HPDE6-E6E7 (cell line): ENCODE results near the gene AHRR.

Source experiments
- DNase-seq: peaks from one replicate; pipeline ENCODE4 v3.0.0; 2011; ENCODE audit warnings: missing footprints; ENCODE audit errors: extremely low spot score

The AHRR gene

DNA sequence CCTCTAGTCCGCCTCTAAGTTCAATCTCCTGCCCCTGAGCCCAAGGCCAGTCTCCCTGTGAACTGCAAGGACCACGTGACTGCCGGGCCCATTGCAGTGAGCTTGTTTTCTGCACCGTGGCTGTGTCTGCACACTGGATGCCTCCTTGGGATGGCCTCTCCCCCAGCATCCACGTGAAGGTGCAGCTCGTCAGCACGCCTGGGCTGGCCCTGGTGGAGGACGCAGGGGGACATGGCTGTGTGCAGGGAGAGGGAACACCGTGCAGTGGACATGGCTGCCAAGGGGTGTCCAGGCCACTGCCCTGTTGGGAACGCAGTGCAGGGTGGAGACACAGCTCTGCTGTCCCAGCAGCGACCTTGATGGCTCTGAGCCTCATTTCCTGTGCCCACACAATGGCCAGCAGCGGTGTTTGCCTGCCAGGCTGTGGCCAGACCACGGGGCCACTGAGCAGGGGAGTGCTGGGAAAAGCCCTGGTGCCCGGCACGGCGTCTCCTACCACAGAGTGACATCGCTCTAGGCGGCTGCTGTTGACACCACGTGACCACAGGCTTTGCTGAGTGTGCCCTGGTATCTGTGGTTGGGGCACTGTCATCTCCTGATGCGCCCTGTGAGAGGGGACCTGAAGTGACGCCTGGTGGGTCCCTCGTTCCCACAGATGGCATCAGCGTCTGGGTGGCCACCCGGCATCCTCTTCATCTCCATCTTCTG lies 94.6 kb downstream of the AHRR start:
- DNase-seq = no peak

DNA sequence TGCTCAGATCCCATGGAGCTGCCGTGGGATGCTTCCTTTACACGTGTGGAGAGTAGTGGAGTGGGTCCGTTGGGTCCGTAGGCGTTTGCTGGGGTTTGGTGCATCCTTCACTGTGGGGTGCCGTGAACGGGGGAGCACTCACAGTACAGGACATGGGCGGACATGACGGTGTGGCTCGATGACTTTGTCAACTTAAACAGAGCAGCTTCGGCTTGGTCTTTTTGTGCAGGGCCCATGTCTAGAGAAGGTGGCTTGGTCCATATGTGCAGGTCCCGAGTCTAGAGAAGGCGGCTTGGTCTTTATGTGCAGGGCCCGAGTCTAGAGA lies 95.1 kb downstream of the AHRR start:
- DNase-seq = no peak

DNA sequence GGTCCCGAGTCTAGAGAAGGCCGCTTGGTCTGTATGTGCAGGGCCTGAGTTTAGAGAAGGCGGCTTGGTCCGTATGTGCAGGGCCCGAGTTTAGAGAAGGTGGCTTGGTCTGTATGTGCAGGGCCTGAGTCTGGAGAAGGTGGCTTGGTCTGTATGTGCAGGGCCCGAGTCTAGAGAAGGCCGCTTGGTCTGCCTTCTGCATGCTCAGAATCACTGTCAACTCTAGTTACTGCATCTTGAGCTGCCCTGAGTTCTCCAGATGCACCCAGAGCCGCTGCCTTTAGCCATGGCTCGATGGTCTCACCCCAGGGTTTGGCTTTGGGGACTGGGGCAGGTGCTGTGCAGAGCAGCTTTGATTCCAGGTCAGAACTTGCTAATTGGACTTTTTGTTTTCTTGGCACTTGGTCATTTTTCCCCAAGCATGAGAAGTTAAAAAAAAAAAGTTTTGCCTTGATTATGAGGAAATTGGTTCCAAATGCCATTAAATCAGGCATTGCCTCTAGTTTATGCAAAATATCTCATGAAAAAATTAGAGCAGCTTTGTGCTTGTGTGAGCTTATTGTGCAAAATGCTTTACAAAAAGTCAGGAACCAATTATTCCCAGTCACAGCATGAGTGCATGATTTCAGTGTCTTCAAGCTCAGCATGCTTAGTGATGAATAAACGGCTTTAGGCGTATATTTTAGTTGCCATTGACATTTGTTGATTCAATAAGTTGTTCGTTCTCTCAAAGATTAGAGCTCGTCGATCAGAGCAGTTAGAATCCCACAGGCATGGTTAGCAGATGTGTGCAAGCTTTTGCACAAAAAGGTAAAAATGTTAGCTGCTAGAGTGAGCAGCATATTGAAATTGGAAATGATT lies 96.0 kb downstream of the AHRR start:
- DNase-seq = no peak

DNA sequence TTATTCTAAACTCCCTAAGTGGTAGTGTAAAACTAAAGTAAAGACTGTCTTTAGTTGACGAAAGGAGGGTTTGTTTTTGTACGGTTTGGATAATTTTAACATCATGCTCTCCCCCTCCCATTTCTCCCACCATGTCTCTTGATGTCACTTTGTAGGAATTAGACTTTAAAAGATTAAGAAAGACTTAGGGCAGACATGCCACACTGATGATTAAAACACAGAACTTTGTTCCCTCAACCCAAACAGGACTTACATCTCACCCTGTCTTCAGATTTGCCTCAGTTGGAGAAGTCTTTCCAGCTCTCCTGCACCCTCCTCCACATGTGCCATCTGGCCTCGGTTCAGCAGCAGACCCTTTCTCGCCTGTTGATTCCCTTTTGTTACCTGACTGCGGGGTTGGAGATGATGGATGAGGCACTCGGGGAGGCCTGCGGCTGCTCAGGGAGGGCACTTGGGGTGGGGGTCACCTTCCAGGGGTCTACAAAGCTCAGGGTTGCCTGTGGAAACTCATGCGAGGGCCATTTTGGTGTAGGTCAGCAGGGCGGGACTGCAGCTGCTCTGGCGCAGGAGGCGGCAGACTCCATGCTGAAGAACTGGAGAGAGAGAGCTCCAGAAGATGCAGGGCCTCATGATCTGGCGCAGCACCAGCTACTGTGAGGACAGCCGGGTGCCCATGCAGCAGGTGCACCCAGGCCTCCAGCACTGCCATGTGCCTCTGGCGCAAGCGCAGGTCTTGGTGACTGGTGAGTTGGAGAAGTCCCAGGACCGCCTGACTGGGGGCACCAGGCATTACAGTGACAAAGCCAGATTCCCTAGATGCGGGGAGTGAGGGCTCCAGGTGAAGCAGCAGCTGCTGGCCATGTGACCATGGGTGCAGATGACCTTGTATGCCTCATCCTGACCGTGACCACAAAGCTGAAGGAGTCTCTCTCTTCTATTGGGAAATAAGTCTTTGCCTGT lies 96.9 kb downstream of the AHRR start:
- DNase-seq = no peak

DNA sequence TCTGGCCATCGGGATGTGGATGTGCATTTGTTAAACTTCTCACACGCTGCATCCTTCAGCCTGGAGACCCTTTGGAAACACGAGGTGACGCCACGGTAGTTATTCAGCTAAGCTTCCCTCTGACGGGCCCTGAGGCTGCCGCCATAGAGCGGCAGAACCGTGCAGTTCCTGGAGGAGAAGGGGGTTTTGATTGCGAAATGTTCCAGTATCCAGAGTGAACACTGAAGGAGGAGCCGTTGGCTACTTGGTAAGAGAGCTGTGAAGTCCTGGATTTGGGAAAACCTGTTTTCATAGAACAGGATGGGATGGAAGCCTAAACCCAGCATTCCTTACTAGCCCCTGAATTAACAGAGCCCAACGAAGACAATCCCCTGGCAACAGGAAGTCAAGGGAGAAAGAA lies 98.5 kb downstream of the AHRR start:
- DNase-seq = no peak

DNA sequence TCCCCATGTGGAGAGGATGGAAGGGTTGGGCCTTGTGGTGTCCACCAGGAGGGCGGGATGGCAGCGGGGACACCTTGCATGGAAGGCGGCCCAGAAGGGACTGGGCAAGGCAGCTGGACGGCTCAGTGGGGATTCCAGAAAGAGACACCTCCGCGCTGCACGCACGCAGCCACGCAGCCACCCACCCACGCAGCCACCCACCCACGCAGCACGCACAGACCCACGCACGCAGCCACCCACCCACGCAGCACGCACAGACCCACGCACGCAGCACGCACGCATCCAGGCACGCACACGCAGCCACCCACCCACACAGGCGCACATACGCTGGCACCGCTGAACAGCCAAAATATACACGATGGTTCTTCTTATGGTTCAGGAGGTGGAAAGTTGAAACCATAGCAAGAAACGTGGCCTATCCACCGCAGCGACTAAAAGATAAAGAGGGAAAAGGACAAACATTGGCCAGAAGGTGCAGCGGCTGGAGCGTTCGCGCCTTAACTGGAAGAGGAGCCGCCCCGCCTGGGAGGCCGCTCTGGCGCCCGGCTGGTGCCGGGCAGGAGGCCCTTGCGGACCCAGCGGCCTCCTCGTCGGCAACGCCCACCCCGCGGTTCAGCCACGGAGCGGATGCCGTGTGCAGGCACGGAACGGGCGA lies 99.2 kb downstream of the AHRR start:
- DNase-seq = no peak

DNA sequence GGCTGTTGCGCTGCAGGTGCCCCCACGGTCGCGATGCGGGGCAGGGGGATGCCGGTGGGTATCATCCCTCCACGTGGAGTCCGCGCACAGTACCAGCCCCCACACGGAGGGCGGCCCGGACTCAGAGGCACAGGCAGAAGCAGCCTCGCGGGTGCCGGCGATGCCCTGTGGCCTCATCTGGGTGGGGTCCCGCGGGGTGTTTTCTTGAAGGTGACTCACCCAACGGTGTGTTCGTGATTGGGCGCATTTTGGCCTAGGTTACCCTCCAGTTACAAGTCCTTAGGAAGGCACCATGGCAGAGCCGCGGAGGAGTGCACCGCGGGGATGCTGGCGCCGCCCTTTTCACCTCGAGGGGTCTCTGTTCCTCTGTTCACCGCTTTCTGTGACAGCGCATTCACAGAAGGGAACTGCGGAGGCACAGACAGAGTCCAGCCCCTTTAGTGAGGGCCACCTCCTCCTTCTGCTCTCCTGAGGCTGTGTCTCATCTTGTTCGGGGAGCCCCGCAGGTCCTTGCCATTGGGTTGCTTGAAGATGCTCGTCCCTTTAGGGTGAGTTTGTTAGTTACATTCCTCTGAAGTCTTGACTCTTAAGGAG lies 99.9 kb downstream of the AHRR start:
- no peak for DNase-seq

DNA sequence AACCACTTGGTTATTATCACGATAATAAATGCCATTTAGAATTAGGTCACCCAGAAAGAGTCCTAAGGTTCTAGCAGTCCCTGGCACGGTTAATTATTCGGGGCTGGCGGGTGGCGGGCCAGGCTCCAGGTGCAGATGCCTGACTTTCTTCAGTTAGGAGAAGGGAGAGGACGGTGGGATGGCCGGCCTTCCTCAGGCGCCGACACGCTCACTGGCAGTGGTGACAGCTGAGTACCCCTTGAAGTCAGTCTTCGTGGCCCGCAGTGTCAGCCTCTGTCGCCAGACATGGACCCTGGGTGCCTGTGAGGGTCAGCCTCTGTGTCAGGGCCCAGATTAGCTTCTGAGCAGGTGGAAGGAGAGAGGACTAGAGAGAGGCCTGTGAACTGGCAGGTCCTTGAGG lies 100.4 kb downstream of the AHRR start:
- DNase-seq = no peak

DNA sequence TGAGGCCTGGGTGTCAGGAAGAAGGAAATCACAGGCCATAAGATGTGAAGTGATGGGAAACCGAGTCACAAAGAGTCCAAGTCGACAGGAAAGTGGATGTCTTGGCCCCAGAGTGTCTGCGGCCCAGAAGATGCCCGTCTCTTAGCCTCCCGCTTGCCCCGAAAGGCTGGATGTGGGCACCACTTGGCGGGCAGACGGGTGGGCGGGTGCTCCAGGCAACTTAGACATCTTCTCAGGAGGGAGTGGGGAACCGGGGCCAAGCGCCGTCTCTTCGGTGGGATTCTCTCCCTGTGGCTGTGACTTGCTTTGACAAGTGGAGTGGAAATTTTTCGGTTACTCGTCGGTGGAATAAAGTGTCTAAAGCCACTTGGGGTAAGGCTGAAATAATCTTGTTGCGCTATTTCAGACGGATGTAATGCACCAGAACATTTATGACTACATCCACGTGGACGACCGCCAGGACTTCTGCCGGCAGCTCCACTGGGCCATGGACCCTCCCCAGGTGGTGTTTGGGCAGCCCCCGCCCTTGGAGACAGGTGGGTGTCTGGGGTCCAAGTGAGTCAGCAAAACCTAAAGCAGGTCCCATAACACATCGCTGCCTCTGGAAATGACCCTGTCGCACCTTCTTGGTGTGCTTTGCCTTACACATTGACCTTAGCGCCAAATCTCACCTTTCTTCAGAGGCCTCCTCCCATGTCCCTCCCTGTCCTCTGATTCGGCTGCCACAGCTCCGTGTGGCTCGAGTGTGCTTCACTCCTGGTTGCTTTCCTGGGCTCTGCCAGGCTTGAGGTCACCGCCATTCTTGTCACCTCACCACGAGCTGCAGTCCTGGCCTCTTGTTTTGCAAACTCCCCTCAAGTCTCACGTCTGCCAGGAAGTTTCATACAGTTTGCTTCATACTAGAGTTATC lies 101.1 kb downstream of the AHRR start:
- DNase-seq = no peak

DNA sequence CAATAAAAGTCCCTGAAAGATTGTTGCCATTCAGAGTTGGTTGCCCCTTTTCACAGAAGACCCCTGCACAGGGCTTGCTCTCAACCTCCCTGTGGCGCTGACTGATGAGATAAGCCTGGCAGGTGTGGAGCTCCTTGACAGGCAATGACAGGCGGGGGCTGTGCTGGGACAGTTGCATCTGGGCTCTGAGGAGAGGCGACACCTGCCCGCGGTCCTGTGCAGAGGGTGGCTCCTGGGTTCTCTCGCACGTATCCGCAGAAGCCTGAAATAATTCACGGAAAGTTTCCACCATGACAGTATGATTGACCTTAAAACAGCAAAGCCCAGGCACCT lies 101.7 kb downstream of the AHRR start:
- DNase-seq = no peak

DNA sequence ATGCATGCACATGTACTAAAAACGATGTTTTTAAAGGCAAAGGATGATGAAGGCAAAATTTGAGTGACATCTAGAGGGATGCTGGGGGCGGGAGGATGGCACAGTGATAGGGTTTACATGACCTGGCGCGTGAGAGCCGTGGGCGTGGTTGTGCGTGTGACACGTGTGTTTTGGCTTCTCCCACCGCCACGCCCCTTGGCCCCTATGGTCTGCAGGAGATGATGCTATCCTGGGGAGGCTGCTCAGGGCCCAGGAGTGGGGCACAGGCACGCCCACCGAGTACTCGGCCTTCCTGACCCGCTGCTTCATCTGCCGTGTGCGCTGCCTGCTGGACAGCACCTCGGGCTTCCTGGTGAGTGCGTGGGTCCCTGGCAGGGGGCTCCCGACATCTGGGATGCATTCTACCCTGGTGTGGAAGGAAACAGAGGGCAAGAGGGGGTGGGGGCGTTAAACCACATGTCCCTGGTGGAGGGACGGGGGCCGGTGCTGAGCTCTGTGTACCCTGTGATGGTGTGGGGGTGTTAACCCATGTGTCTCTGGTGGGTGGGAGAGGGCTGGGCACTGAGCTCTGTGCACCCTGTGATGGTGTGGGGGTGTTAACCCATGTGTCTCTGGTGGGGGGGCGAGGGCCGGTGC lies 102.2 kb downstream of the AHRR start:
- DNase-seq = no peak

DNA sequence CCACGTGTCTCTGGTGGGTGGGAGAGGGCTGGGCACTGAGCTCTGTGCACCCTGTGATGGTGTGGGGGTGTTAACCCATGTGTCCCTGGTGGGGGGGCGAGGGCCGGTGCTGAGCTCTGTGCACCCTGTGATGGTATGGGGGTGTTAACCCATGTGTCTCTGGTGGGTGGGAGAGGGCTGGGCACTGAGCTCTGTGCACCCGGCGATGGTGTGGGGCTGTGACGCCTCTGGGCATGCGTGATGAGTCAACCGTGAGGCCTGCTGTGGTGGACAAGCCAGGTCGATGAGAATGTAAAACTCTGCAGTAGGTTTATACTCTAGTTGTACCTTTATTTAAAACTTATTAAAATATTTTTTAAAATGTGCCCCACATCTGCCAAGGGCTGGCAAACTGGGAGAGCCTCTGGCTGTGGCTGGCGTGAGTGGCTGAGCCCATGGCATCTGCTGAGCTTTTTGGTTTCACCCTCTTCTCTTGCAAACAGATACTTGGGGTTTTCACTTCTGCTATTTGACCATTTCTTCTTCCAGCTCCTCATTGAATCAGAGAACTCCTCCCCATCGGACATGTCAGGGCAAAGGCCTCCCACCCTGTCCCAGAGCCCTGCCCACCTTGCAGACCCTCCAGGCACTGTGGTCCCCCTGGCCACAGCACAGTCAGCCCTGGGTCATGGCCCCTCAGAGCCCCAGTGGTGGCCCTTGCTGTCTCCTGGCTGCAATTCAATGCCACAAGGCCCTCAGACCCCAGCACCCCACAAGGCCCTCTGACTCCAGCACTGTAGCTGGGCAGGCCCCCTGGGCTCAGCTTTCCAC lies 103.0 kb downstream of the AHRR start:
- DNase-seq = no peak

DNA sequence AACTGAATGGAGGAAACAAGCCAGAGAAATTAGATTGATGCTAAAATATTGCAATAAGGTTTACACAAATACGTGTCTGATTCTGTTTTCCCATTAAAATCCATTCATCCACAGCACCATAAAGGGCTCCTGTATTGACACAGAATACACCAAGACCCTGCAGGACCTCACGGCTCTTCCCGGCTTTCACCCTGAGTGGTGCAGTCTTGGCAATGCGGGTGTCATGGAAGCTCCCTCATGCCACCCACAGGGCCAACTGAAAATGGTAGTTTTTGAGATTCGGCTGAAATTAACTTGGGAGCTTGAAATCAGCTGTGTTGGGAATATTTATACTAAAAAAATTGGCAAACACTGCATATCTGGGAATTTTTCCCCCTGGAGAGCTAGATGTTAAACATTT lies 104.2 kb downstream of the AHRR start:
- DNase-seq = no peak

DNA sequence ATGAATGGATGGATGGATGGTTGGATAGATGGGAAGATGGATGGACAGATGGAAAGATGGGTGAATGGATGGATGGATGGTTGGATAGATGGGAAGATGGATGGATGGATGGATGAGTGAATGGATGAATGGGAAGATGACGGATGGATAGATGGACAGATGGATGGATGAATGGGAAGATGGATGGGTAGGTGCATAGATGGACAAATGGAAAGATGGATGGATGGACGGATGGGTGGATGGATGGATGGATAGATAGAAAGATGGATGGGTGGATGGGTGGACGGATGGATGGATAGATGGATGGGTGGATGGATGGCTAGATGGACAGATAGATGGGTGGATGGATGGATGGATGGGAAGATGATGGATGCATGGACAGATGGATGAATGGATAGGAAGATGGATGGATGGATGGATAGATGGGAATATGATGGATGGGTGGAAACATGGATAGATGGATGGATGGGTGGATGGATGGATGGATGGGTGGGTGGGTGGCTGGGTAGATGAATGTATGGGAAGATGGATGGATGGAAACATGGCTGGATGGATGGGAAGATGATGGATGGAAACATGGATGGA lies 105.0 kb downstream of the AHRR start:
- no peak for DNase-seq

DNA sequence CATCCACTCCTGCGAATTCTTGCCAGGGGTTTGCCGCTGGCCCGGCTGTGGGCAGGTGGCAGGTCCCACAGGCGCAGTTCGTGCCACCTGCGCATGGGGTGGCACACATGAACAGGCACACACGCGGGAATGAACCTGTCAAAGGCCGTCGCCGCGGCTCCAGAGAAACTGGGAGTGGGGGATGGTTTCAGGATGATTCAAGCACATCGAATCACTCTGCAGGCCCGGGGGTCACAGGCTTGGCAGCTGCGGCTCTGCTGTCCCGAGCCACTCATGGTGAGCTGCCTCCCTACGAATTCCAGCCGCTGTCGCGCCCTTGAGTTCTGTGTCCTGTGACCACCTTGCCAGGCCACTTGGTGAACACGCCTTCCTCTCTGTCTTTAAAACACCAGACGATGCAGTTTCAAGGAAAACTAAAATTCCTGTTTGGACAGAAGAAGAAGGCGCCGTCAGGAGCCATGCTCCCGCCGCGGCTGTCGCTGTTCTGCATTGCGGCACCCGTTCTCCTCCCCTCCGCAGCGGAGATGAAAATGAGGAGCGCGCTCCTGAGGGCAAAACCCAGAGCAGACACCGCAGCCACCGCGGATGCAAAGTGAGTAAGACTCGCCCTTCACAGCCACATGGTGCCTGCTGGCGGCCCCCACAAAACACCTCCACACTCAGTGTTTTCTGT lies 106.0 kb downstream of the AHRR start:
- no peak for DNase-seq

DNA sequence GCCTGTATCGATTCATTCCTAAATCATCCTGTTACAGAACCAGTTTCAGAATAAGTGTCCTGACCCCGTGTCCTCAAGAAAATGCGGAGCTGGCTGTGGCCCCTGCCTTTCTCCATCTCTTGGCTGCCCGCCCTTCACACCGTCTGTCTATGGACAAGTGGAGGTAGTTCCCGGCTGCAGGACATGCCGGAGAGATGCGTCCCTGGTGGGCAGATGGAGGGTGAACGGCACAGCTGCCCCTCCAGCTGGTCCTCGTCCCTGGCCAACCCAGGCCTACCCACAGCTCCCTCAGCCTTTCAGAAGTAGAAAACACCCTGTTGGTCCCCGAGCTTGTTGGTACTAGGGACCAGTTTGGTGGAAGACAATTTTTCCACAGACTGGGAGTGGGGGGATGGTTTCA lies 106.7 kb downstream of the AHRR start:
- no peak for DNase-seq

DNA sequence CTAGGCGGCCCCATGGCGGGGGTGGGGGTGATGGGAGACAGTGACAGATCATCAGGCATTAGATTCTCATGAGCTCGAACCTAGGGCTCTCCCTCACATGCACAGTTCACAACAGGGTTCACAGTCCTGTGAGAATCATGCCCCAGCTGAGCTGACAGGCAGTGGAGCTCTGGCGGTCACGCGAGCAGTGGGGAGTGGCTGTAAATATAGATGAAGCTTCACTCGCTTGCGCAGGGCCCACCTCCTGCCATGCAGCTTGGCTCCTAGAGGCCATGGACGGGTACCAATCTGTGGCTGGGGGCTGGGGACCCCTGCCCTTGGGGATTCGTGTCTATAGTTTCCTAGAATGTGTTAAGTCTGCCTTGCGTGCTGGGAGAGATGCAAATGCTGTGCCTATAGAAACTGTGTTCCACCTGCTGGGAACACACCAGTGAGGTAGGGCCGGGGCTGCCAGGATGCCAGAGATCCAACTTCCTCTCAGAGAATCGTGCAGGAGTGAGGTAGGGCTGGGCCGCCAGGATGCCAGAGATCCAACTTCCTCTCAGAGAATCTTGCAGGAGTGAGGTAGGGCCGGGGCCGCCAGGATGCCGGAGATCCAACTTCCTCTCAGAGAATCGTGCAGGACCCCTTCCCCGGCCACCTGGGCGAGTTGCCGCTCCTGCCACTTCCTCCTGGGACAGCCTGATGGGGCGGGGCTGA lies 107.4 kb downstream of the AHRR start:
- no peak for DNase-seq
